NT2/D1 (cell line): ENCODE data around the gene APOL1.
A peak's percentile ranks its signal among the peaks of the same experiment; 100 is the strongest.

Source experiments
- DNase-seq: peaks from one replicate; pipeline ENCODE4 v3.0.0-alpha.2; 2011; ENCODE audit warnings: low read depth, low spot score
- H3K27me3 ChIP-seq: 2 replicates; pipeline ENCODE4 v1.6.0; 2011; ENCODE audit warnings: mild to moderate bottlenecking; ENCODE audit not compliant: insufficient read length, insufficient read depth
- H3K36me3 ChIP-seq: 2 replicates; pipeline ENCODE4 v1.6.1; 2011; ENCODE audit warnings: mild to moderate bottlenecking, low read length, mixed read lengths; ENCODE audit not compliant: insufficient read depth, insufficient read length
- H3K4me1 ChIP-seq: 2 replicates; pipeline ENCODE4 v1.5.1; 2011; ENCODE audit not compliant: insufficient read depth, insufficient read length
- H3K4me3 ChIP-seq: 2 replicates; pipeline ENCODE4 v1.5.1; 2011; ENCODE audit warnings: low read depth; ENCODE audit not compliant: insufficient read length
- H3K9ac ChIP-seq: 2 replicates; pipeline ENCODE4 v1.6.0; 2011; ENCODE audit warnings: low read depth; ENCODE audit not compliant: insufficient read length
- H3K9me3 ChIP-seq: 2 replicates; pipeline ENCODE4 v1.5.1; 2011; ENCODE audit warnings: mild to moderate bottlenecking, low read length; ENCODE audit not compliant: insufficient read depth
- SUZ12 ChIP-seq: IDR thresholded peaks from 2 replicates; pipeline ENCODE4 v1.6.1; 2011; ENCODE audit not compliant: insufficient read length, insufficient read depth; ENCODE audit errors: extremely low read depth
- YY1 ChIP-seq: IDR thresholded peaks from 2 replicates; pipeline ENCODE4 v1.6.1; 2011; ENCODE audit not compliant: insufficient read length, insufficient read depth
- ZNF274 ChIP-seq: IDR thresholded peaks from 2 replicates; pipeline ENCODE4 v1.6.1; 2011; ENCODE audit warnings: mild to moderate bottlenecking, low read depth, low read length

The APOL1 gene

GRCh38 chr22:36238373-36239149 is 14.4 kb upstream of the APOL1 start:
- Histone ChIP-seq H3K4me3 (peak overlapping the region; percentile 55), H3K27me3 (no peaks in the 10 kb centered on the region), H3K4me1 (peaks cover 3% of the 10 kb centered on the region), H3K36me3 (peaks cover 7% of the 10 kb centered on the region), H3K9ac (peak overlapping the region; percentile 72), H3K9me3 (no peaks in the 10 kb centered on the region; the same call in 1 of the 2 replicates)
- TF ChIP-seq ZNF274 (no peak), YY1 (no peak), SUZ12 (no peak)
- no peak for DNase-seq

- TF ChIP-seq SUZ12 (no peak), YY1 (no peak), ZNF274 (no peak)
- peak overlapping the region; percentile 72 for H3K9ac ChIP-seq
- H3K9me3 ChIP-seq, result no peaks in the 10 kb centered on the region; the same call in 1 of the 2 replicates
- no peak for DNase-seq
- peaks cover 7% of the 10 kb centered on the region for H3K36me3 ChIP-seq
- peak overlapping the region; percentile 55 for H3K4me3 ChIP-seq
- H3K27me3 ChIP-seq, result no peaks in the 10 kb centered on the region
- peaks cover 3% of the 10 kb centered on the region for H3K4me1 ChIP-seq
Measured at GRCh38 chr22:36239150-36239400, 13.9 kb upstream of the APOL1 start.

- H3K4me3 ChIP-seq, result peak within 1 kb of the TSS; percentile 55
- H3K9ac ChIP-seq, result peak within 1 kb of the TSS; percentile 72
- TF ChIP-seq ZNF274 (no peak), SUZ12 (no peak), YY1 (no peak)
- DNase-seq, result peak; percentile 70
- H3K36me3 ChIP-seq, result peaks cover 7% of the 10 kb centered on the region
- no peaks in the 10 kb centered on the region; the same call in 1 of the 2 replicates for H3K9me3 ChIP-seq
- peaks cover 3% of the 10 kb centered on the region for H3K4me1 ChIP-seq
- H3K27me3 ChIP-seq, result no peaks in the 10 kb centered on the region
Measured at GRCh38 chr22:36239401-36240171, 13.3 kb upstream of the APOL1 start, which contains the start of gene APOL2. Gene APOL2 (minus strand): TSS chr22:36239527. CDS start chr22:36233162, 6,365 bp downstream.

- Histone ChIP-seq H3K4me3 (no peak overlapping the region), H3K4me1 (peaks cover 3% of the 10 kb centered on the region), H3K9ac (no peak overlapping the region), H3K9me3 (no peaks in the 10 kb centered on the region), H3K36me3 (no peaks in the 10 kb centered on the region), H3K27me3 (no peaks in the 10 kb centered on the region)
- no peak for DNase-seq
- TF ChIP-seq ZNF274, result no peak
- TF ChIP-seq SUZ12, result no peak
- no peak for TF ChIP-seq YY1
Measured at GRCh38 chr22:36243986-36244385, 8.9 kb upstream of the APOL1 start.

GRCh38 chr22:36244522-36245391 is 8.2 kb upstream of the APOL1 start:
- Histone ChIP-seq H3K36me3 (no peaks in the 10 kb centered on the region), H3K4me3 (no peak overlapping the region), H3K4me1 (peaks cover 3% of the 10 kb centered on the region), H3K9me3 (no peaks in the 10 kb centered on the region), H3K9ac (no peak overlapping the region), H3K27me3 (no peaks in the 10 kb centered on the region)
- TF ChIP-seq SUZ12 (no peak), ZNF274 (no peak)
- DNase-seq, result no peak

- Histone ChIP-seq H3K9me3 (no peaks in the 10 kb centered on the region), H3K4me3 (no peak overlapping the region), H3K4me1 (no peaks in the 10 kb centered on the region), H3K27me3 (no peaks in the 10 kb centered on the region), H3K9ac (no peak overlapping the region), H3K36me3 (no peaks in the 10 kb centered on the region)
- DNase-seq, result no peak
- no peak for TF ChIP-seq SUZ12
- no peak for TF ChIP-seq YY1
- TF ChIP-seq ZNF274, result no peak
Measured at GRCh38 chr22:36245805-36246356, 7.1 kb upstream of the APOL1 start.
